ENCODE measurements around the gene TNNI2.
A peak's percentile ranks its signal among the peaks of the same experiment; 100 is the strongest.
"Not testable (repeated sequence)": the region's sequence is repeated elsewhere in the genome, so short reads cannot be mapped to it uniquely, and the experiment has no call there.

Gene TNNI2

GRCh38 chr11:1875093-1875850, 36.5 kb downstream of the TNNI2 start:
- H3K27ac ChIP-seq (ENCODE audit: low read length): no peak overlapping the region
- DNase-seq (no peak), ATAC-seq (ENCODE audit: insufficient read depth, low read depth) (no peak)
- no peaks in the 10 kb centered on the region for H3K27me3 ChIP-seq (ENCODE audit: insufficient read depth, low read length, poor library complexity)
- H3K4me3 ChIP-seq (ENCODE audit: low read depth in 1 of 2, low read length in 2 of 2): no peak overlapping the region
- no peaks in the 10 kb centered on the region for H3K36me3 ChIP-seq (ENCODE audit: insufficient read depth, low read length)
- no peak overlapping the region for H2AFZ ChIP-seq (ENCODE audit: low read depth, low read length)
- H3K4me2 ChIP-seq (ENCODE audit: insufficient read depth, low read length): no peak overlapping the region
- no peaks in the 10 kb centered on the region for H3K4me1 ChIP-seq (ENCODE audit: insufficient read depth, low read length)
- no peak overlapping the region for H3K9ac ChIP-seq (ENCODE audit: low read depth, low read length)
- no peaks in the 10 kb centered on the region for H3K79me2 ChIP-seq (ENCODE audit: insufficient read depth, low read length)
- H3K9me3 ChIP-seq (ENCODE audit: insufficient read depth, low read length, severe bottlenecking): no peaks in the 10 kb centered on the region
- no peaks in the 10 kb centered on the region for H4K20me1 ChIP-seq (ENCODE audit: insufficient read depth, low read length)
- no peak for TF ChIP-seq CTCF (IDR thresholded peaks at IDR 0.05; ENCODE audit: borderline replicate concordance, extremely low read depth, low read length, poor library complexity, severe bottlenecking)

- H3K4me2 ChIP-seq (ENCODE audit: insufficient read depth, low read length); H3K27me3 ChIP-seq (ENCODE audit: insufficient read depth, low read length, poor library complexity); H3K9ac ChIP-seq (ENCODE audit: low read depth, low read length); ATAC-seq (ENCODE audit: insufficient read depth, low read depth); H3K36me3 ChIP-seq (ENCODE audit: insufficient read depth, low read length); H4K20me1 ChIP-seq (ENCODE audit: insufficient read depth, low read length); H3K79me2 ChIP-seq (ENCODE audit: insufficient read depth, low read length); H3K9me3 ChIP-seq (ENCODE audit: insufficient read depth, low read length, severe bottlenecking); H3K4me1 ChIP-seq (ENCODE audit: insufficient read depth, low read length); DNase-seq; H2AFZ ChIP-seq (ENCODE audit: low read depth, low read length); H3K4me3 ChIP-seq (ENCODE audit: low read depth in 1 of 2, low read length in 2 of 2); H3K27ac ChIP-seq (ENCODE audit: low read length): not testable (repeated sequence)
Measured at GRCh38 chr11:1875851-1876301, 37.1 kb downstream of the TNNI2 start.

- Histone ChIP-seq H3K4me1 (ENCODE audit: insufficient read depth, low read length) (no peaks in the 10 kb centered on the region), H3K27me3 (ENCODE audit: insufficient read depth, low read length, poor library complexity) (no peaks in the 10 kb centered on the region)
Measured at GRCh38 chr11:1876361-1877063, 37.7 kb downstream of the TNNI2 start.

More at GRCh38 chr11:1876361-1877063, 37.7 kb downstream of the TNNI2 start:
- no peak overlapping the region for H3K27ac ChIP-seq (ENCODE audit: low read length)
- no peaks in the 10 kb centered on the region for H3K79me2 ChIP-seq (ENCODE audit: insufficient read depth, low read length)
- H3K4me3 ChIP-seq (ENCODE audit: low read depth in 1 of 2, low read length in 2 of 2): no peak overlapping the region
- H2AFZ ChIP-seq (ENCODE audit: low read depth, low read length): no peak overlapping the region
- TF ChIP-seq CTCF (IDR thresholded peaks at IDR 0.05; ENCODE audit: borderline replicate concordance, extremely low read depth, low read length, poor library complexity, severe bottlenecking): peak; percentile 38
- TF ChIP-seq EZH2 (IDR thresholded peaks at IDR 0.05; ENCODE audit: borderline replicate concordance, low read depth, low read length, severe bottlenecking): no peak
- H4K20me1 ChIP-seq (ENCODE audit: insufficient read depth, low read length): no peaks in the 10 kb centered on the region
- no peak for DNase-seq
- H3K9me3 ChIP-seq (ENCODE audit: insufficient read depth, low read length, severe bottlenecking): no peaks in the 10 kb centered on the region
- H3K4me2 ChIP-seq (ENCODE audit: insufficient read depth, low read length): no peak overlapping the region
- ATAC-seq (ENCODE audit: insufficient read depth, low read depth): no peak
- H3K9ac ChIP-seq (ENCODE audit: low read depth, low read length): no peak overlapping the region
- H3K36me3 ChIP-seq (ENCODE audit: insufficient read depth, low read length): no peaks in the 10 kb centered on the region

All from DND-41 (cell line).